Thyroid gland (tissue), 4 donors: ENCODE measurements around the gene TMIE. TPM values are rescaled to one million over a fixed set of nuclear protein-coding genes. Genes with fewer than 3 reads are reported as not detected.
A peak's percentile ranks its signal among the peaks of the same experiment; 100 is the strongest.

Experiments used
- DNase-seq, 2 donors: peaks; one replicate each; pipeline ENCODE4 v3.0.0-alpha.2; 2019
- H3K27ac ChIP-seq, 3 donors: fragments of 200-600 bp; sonication (generic); 1 replicate in 2 of 3; 2 replicates in 1 of 3; pipeline ENCODE4 v1.5.1; 2016 to 2019; ENCODE audit warnings: mild to moderate bottlenecking in 1 of 3, moderate library complexity in 1 of 3
- H3K27me3 ChIP-seq: fragments of 200-600 bp; sonication (generic); one replicate; pipeline ENCODE4 v1.5.1; 2019
- H3K36me3 ChIP-seq, 2 donors: fragments of 200-600 bp; sonication (generic); one replicate each; pipeline ENCODE4 v1.5.1; 2016 to 2019
- H3K4me1 ChIP-seq, 2 donors: fragments of 200-600 bp; sonication (generic); one replicate each; pipeline ENCODE4 v1.5.1; 2017 to 2019
- H3K4me3 ChIP-seq, 3 donors: fragments of 200-600 bp; sonication (generic); replicated peaks in 1 of 3; 1 replicate in 2 of 3; 2 replicates in 1 of 3; pipeline ENCODE4 v1.5.1; 2016; ENCODE audit warnings: mild to moderate bottlenecking in 1 of 3
- H3K9me3 ChIP-seq: fragments of 200-600 bp; sonication (generic); one replicate; pipeline ENCODE4 v1.5.1; 2017
- CTCF ChIP-seq, 6 experiments: fragments of 200-600 bp in 3 of 6; fragments of 450-650 bp in 3 of 6; sonication (generic) in 3 of 6; IDR thresholded peaks; one replicate each; pipeline ENCODE4 v1.5.1; 2016 to 2019; ENCODE audit warnings: antibody characterized with exemption in 6 of 6, mild to moderate bottlenecking in 2 of 6, inconsistent platforms in 1 of 6, moderate library complexity in 1 of 6
- POLR2A ChIP-seq, 2 donors: fragments of 450-650 bp; IDR thresholded peaks; one replicate each; pipeline ENCODE4 v1.6.1; 2017; ENCODE audit warnings: antibody characterized with exemption in 2 of 2, mild to moderate bottlenecking in 2 of 2, moderate library complexity in 1 of 2
- WGBS, 2 donors: methylation state at CpG; one replicate each; pipeline ENCODE4 v1.1.5; 2017; 5-methylcytosine and 5-hydroxymethylcytosine counted together
- intact Hi-C: fragments of 100-400 bp; cut with DNase I; formaldehyde crosslinking; loops from one replicate; pipeline ENCODE4 v1.15.1; 2023
- total RNA-seq, 4 donors: library from RNA; depleted of rRNA; stranded (reverse); fragments of >200 nt; gene quantifications; one replicate each; pipeline ENCODE4 v1.2.3, GENCODE V29; 2016

The TMIE gene
- total RNA-seq, 4 donors from 2014 or later = 0.83 to 1.3 (median 1.1) TPM; not detected in 1

GRCh38 chr3:46664188-46664970, 36.8 kb upstream of the TMIE start:
- TF ChIP-seq POLR2A (IDR thresholded peaks at IDR 0.05) (no peak), CTCF (IDR thresholded peaks at IDR 0.05) (no peak)
- no peak overlapping the region for H3K4me3 ChIP-seq
- WGBS, 2 donors = 96 to 98% methylated on average over 4 to 6 of the region's 6 CpGs
- no peak overlapping the region for H3K27ac ChIP-seq
- H3K27me3 ChIP-seq = no peaks in the 10 kb centered on the region
- intact Hi-C loops = no loop called here
- peaks cover 3 to 18% of the 10 kb centered on the region in 2 donors for H3K4me1 ChIP-seq
- DNase-seq = no peak
- H3K9me3 ChIP-seq = no peaks in the 10 kb centered on the region
- H3K36me3 ChIP-seq = no peaks in the 10 kb centered on the region

GRCh38 chr3:46664971-46665762, 36.0 kb upstream of the TMIE start:
- H3K36me3 ChIP-seq = no peaks in the 10 kb centered on the region
- no peak for TF ChIP-seq CTCF (IDR thresholded peaks at IDR 0.05)
- no peak for TF ChIP-seq POLR2A (IDR thresholded peaks at IDR 0.05)
- DNase-seq = no peak
- intact Hi-C loops = no loop called here
- no peaks in the 10 kb centered on the region for H3K27me3 ChIP-seq
- H3K9me3 ChIP-seq = no peaks in the 10 kb centered on the region
- whole genome bisulfite sequencing, 2 donors = 79 to 85% methylated on average over 19 to 22 of the region's 23 CpGs
- no peak overlapping the region for H3K4me3 ChIP-seq
- no peak overlapping the region for H3K27ac ChIP-seq
- peaks cover 3 to 18% of the 10 kb centered on the region in 2 donors for H3K4me1 ChIP-seq

GRCh38 chr3:46665763-46666452, 35.3 kb upstream of the TMIE start:
- no peak overlapping the region for H3K4me3 ChIP-seq
- no peaks in the 10 kb centered on the region for H3K9me3 ChIP-seq
- no peaks in the 10 kb centered on the region for H3K36me3 ChIP-seq
- no peak for DNase-seq
- H3K27ac ChIP-seq = no peak overlapping the region
- TF ChIP-seq POLR2A (IDR thresholded peaks at IDR 0.05) (no peak), CTCF (IDR thresholded peaks at IDR 0.05) (no peak)
- intact Hi-C loops = no loop called here
- WGBS, 2 donors = 88 to 90% methylated on average over 8 to 9 of the region's 9 CpGs
- H3K4me1 ChIP-seq = peaks cover 3 to 14% of the 10 kb centered on the region in 2 donors
- no peaks in the 10 kb centered on the region for H3K27me3 ChIP-seq

GRCh38 chr3:46666453-46666845, 34.7 kb upstream of the TMIE start:
- Histone ChIP-seq H3K4me3 (no peak overlapping the region), H3K9me3 (no peaks in the 10 kb centered on the region), H3K4me1 (peaks cover 3 to 10% of the 10 kb centered on the region in 2 donors), H3K36me3 (no peaks in the 10 kb centered on the region), H3K27me3 (no peaks in the 10 kb centered on the region), H3K27ac (no peak overlapping the region)
- 22 to 42% methylated on average over 5 to 7 of the region's 7 CpGs for WGBS, 2 donors
- peak; percentile 49 to 55 for DNase-seq
- intact Hi-C loops = no loop called here
- TF ChIP-seq POLR2A (IDR thresholded peaks at IDR 0.05) = no peak
- no peak for TF ChIP-seq CTCF (IDR thresholded peaks at IDR 0.05)
